ENCODE results near the gene BRSK2. TPM values are rescaled to one million over a fixed set of nuclear protein-coding genes. Genes with fewer than 3 reads are reported as not detected.

BRSK2 gene
- total RNA-seq, 1 donor from 2014 or later = 6.9 TPM

DNA sequence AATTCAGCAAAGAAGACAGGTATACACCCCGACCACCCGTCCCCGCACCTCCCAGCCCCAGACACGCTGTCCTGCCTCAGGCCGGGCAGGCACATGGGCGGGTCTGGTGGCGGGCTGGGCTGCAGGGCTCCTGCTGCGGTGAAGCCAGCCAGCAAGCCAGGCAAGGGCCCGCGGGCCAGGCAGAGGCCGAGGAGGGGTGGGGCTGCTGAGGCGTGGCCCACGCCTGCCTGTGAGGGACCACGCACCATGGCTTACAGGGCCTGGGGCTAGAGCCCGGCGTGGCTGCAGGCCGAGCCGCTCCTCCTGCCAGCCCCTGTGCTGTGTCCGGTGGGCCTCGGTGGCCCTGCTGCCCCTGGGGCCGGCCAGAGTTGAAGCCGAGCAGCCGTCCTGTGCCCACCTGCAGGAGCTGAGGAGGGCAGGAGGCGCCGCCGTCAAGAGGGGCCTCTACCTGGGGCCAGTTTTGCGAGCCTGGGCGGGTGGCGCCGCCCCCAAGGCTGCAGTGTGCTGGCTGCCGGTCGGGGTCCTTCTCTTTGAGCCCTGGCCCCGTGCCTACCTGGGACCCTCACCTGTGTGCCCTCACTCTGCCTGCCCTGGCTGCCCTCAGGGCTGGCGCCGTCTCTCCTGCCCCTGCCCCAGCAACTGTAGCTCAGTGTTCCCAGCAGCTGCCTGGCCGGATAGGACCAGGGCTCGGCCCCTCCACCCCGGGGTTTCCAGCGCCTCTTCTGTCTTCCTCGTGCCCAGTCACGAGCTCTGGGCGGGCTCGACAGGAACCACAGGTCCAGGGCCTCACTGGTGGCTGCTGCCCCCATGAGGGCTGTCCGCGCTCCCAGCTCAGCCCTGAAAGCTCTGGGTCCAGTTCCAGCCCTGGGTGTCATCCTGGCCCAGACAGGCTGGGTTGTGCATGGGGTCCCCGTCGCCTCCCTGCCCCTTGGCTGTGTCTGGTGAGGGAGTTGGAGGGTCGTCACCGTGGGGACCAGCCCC is 58.4 kb downstream of the BRSK2 start:
- Mint-ChIP-seq H3K36me3 (ENCODE audit: low read depth) (no peaks in the 10 kb centered on the region), H3K9me3 (ENCODE audit: low read depth) (no peaks in the 10 kb centered on the region), H3K4me3 (ENCODE audit: unreplicated experiment) (no peak overlapping the region), H3K27ac (ENCODE audit: unreplicated experiment) (no peak overlapping the region), H3K27me3 (ENCODE audit: low read depth) (no peaks in the 10 kb centered on the region), H3K4me1 (ENCODE audit: low read depth) (no peaks in the 10 kb centered on the region)
- TF ChIP-seq, protein P1, sequence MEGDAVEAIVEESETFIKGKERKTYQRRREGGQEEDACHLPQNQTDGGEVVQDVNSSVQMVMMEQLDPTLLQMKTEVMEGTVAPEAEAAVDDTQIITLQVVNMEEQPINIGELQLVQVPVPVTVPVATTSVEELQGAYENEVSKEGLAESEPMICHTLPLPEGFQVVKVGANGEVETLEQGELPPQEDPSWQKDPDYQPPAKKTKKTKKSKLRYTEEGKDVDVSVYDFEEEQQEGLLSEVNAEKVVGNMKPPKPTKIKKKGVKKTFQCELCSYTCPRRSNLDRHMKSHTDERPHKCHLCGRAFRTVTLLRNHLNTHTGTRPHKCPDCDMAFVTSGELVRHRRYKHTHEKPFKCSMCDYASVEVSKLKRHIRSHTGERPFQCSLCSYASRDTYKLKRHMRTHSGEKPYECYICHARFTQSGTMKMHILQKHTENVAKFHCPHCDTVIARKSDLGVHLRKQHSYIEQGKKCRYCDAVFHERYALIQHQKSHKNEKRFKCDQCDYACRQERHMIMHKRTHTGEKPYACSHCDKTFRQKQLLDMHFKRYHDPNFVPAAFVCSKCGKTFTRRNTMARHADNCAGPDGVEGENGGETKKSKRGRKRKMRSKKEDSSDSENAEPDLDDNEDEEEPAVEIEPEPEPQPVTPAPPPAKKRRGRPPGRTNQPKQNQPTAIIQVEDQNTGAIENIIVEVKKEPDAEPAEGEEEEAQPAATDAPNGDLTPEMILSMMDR (IDR thresholded peaks at IDR 0.05) = no peak
- DNase-seq (ENCODE audit: low spot score) = no peak

GRCh38 chr11:1448882-1449281 is 59.1 kb downstream of the BRSK2 start:
- H3K4me1 Mint-ChIP-seq (ENCODE audit: low read depth) = no peaks in the 10 kb centered on the region
- no peaks in the 10 kb centered on the region for H3K36me3 Mint-ChIP-seq (ENCODE audit: low read depth)
- TF ChIP-seq, protein P1 (IDR thresholded peaks at IDR 0.05) = no peak
- H3K27ac Mint-ChIP-seq (ENCODE audit: unreplicated experiment) = no peak overlapping the region
- no peaks in the 10 kb centered on the region for H3K9me3 Mint-ChIP-seq (ENCODE audit: low read depth)
- DNase-seq (ENCODE audit: low spot score) = no peak
- H3K27me3 Mint-ChIP-seq (ENCODE audit: low read depth) = no peaks in the 10 kb centered on the region
- no peak overlapping the region for H3K4me3 Mint-ChIP-seq (ENCODE audit: unreplicated experiment)

GRCh38 chr11:1449490-1450243 is 59.9 kb downstream of the BRSK2 start:
- Mint-ChIP-seq H3K27ac (ENCODE audit: unreplicated experiment) (no peak overlapping the region), H3K9me3 (ENCODE audit: low read depth) (no peaks in the 10 kb centered on the region), H3K4me3 (ENCODE audit: unreplicated experiment) (no peak overlapping the region), H3K36me3 (ENCODE audit: low read depth) (no peaks in the 10 kb centered on the region), H3K4me1 (ENCODE audit: low read depth) (no peaks in the 10 kb centered on the region), H3K27me3 (ENCODE audit: low read depth) (no peaks in the 10 kb centered on the region)
- no peak for DNase-seq (ENCODE audit: low spot score)
- TF ChIP-seq, protein P1 (IDR thresholded peaks at IDR 0.05) = no peak

DNA sequence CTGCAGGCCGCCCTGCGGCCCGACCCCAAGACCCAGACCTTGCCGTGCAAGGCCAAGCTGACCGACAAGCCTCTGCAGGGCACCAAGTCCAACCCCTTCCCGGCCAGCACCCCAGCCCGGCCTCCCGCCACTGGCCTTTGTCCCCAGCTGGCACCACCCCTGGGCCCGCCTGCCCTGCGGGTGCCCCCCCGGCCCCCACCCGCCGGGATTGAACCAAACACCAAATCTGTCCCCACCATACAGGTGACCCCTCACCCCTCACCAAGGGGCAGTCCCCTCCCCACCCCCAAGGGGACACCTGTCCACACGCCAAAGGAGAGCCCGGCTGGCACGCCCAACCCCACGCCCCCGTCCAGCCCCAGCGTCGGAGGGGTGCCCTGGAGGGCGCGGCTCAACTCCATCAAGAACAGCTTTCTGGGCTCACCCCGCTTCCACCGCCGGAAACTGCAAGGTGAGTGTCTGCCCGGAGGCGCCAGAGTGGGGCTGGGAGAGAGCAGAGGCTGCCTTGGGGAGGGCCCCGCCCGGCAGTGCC is 60.7 kb downstream of the BRSK2 start:
- Mint-ChIP-seq H3K36me3 (ENCODE audit: low read depth) (no peaks in the 10 kb centered on the region), H3K27ac (ENCODE audit: unreplicated experiment) (no peak overlapping the region), H3K4me1 (ENCODE audit: low read depth) (no peaks in the 10 kb centered on the region), H3K27me3 (ENCODE audit: low read depth) (no peaks in the 10 kb centered on the region), H3K9me3 (ENCODE audit: low read depth) (no peaks in the 10 kb centered on the region), H3K4me3 (ENCODE audit: unreplicated experiment) (no peak overlapping the region)
- TF ChIP-seq, protein P1 (IDR thresholded peaks at IDR 0.05) = no peak
- no peak for DNase-seq (ENCODE audit: low spot score)

Measured in chondrocyte (in vitro differentiated cells).